Measurements from ENCODE around the gene MROH7. TPM values are rescaled to one million over a fixed set of nuclear protein-coding genes. Genes with fewer than 3 reads are reported as not detected.
"Not testable (repeated sequence)": the region's sequence is repeated elsewhere in the genome, so short reads cannot be mapped to it uniquely, and the experiment has no call there.

MROH7 gene
- total RNA-seq, 1 donor from 2014 or later: 3.6 TPM

DNA sequence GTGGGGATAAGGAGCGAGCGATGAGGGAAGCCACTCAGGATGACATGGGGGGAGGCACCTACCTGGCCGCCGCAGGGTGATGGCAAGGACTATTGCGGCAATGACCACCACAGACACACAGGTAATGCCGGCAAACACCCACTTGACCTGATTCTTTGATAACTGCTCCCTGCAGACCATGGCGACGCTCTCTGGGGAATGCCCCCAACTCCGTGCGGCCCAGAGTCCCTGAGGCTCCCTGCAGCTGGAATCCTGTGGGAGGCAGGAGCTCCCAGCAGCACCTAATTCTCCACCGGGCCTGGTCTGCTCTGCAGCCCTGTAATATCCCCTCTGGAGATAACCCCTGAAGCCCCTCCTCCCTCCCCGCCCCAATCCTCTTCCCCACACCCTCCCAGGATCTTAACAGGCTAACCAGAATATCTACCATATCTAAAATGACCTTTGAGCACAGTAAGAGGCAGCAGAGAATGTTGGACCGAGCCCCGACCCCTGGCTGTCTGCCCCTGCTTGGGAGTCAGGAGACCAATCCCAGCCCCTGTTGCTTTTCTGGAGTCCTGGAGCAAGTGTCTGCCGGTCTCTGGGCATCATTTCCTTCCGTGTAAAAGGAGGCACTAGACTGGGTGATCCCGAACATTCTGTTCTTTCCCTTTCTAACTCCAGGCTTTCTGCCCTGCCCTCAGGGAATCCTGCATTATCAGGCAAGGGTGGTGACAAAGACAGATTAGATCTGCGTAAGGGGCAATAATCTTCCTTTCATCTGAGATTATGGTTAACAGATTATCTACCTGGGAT lies 18.2 kb upstream of the MROH7 start, which contains the start of gene FAM151A:
Gene FAM151A, minus strand, starts transcription at position 310 of the 792 bp plus-strand sequence. Its CDS starts 130 bp downstream, at position 180.
- TF ChIP-seq, protein P1, sequence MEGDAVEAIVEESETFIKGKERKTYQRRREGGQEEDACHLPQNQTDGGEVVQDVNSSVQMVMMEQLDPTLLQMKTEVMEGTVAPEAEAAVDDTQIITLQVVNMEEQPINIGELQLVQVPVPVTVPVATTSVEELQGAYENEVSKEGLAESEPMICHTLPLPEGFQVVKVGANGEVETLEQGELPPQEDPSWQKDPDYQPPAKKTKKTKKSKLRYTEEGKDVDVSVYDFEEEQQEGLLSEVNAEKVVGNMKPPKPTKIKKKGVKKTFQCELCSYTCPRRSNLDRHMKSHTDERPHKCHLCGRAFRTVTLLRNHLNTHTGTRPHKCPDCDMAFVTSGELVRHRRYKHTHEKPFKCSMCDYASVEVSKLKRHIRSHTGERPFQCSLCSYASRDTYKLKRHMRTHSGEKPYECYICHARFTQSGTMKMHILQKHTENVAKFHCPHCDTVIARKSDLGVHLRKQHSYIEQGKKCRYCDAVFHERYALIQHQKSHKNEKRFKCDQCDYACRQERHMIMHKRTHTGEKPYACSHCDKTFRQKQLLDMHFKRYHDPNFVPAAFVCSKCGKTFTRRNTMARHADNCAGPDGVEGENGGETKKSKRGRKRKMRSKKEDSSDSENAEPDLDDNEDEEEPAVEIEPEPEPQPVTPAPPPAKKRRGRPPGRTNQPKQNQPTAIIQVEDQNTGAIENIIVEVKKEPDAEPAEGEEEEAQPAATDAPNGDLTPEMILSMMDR (IDR thresholded peaks at IDR 0.05): no peak
- ATAC-seq (peak; percentile 14), DNase-seq (no peak)
- intact Hi-C loops (cut with DNase I): no loop called here
- H3K27me3 ChIP-seq: no peaks in the 10 kb centered on the region
- no peak within 1 kb of the TSS for H3K27ac ChIP-seq
- no peaks in the 10 kb centered on the region for H3K36me3 ChIP-seq
- H3K9me3 ChIP-seq: no peaks in the 10 kb centered on the region
- H3K4me1 ChIP-seq: no peaks in the 10 kb centered on the region
- no peak within 1 kb of the TSS for H3K4me3 ChIP-seq

DNA sequence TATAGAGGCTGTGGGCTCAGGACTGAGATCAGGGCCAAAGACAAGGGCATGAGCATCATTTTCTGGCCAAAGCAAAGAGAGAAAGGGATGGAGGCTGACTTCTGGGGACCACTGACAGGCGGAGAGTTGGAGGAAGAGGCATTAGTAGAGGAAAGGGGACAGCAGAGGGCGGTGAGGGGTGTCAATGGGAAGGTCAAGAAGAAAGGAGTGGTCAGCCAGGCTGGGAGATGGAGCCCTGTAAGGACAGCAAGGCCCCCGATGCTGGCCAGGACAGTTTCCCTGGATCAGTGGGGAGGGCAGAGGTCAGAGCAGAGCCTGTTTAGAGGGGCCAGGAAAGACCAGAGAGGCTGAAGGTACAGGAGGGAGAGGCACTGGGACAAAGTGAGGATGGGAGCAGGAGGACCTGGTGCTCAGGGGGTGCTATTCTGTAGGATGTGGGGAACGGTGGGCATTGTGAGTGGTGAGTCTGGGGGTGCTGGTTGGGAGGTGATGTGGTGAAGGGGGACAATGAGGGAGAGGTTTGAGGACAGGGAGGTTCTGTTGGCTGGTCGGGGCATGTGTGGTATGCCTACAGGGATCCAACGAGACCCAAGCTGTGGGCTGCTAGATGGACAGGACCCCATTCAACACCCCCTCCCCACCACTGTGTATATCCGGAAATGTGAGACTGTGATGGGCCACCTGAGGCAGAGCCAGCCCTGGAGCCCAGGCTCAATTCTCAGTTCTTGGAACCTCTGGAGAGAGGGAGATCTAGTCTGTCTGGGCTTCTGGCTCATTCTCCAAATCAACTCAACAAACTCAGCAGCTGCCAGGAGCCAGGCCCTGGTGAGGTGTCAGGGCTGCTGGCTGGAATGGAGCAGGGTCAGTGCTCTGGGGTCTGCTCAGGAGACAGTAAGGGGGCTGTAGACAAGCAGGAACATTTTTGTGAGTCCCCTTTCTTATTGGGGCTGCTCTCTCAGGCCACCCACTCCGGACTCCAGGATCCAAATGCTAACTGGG lies 16.8 kb upstream of the MROH7 start:
- ATAC-seq: peak; percentile 23
- Histone ChIP-seq H3K9me3 (no peaks in the 10 kb centered on the region), H3K4me1 (no peaks in the 10 kb centered on the region), H3K4me3 (no peak overlapping the region), H3K36me3 (no peaks in the 10 kb centered on the region), H3K27me3 (no peaks in the 10 kb centered on the region), H3K27ac (no peak overlapping the region)
- DNase-seq: no peak
- intact Hi-C loops (cut with DNase I): no loop called here
- TF ChIP-seq, protein P1 (IDR thresholded peaks at IDR 0.05): no peak

DNA sequence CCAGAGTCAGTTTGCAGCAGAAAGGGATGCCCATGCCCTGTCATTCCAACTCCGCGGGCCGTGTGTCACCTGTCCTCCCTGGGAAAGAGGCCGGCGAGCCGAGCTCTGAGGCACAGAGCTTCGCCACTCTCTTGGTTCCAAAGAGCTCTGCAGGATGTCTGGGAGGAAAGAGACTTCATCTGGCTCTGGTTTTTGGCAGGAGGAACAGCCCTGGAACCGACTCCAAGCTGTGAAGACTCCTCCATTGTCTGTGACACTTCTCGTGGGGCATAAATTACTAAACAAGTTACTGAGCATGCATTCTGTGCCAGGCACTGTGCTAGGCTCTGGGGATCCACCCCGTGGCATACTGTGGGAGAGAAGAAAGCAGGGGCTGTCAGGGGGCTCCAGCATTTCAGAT lies 14.4 kb upstream of the MROH7 start:
- no peak for DNase-seq
- intact Hi-C loops (cut with DNase I): no loop called here
- Histone ChIP-seq H3K9me3 (no peaks in the 10 kb centered on the region), H3K4me3 (no peak overlapping the region), H3K27ac (no peak overlapping the region), H3K27me3 (no peaks in the 10 kb centered on the region), H3K36me3 (no peaks in the 10 kb centered on the region), H3K4me1 (no peaks in the 10 kb centered on the region)
- no peak for ATAC-seq
- TF ChIP-seq, protein P1 (IDR thresholded peaks at IDR 0.05): no peak

DNA sequence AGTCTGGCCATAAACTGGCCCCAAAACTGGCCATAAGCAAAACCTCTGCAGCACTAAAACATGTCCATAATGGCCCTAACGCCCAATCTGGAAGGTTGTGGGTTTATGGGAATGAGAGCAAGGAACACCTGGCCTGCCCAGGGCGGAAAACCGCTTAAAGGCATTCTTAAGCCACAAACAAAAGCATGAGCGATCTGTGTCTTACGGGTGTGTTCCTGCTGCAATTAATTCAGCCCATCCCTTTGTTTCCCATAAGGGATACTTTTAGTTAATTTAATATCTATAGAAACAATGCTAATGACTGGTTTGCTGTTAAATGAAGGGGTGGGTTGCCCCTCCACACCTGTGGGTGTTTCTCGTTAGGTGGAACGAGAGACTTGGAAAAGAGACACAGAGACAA lies 5.8 kb upstream of the MROH7 start:
- ATAC-seq; H3K4me3 ChIP-seq; H3K27ac ChIP-seq; intact Hi-C loops (cut with DNase I); H3K4me1 ChIP-seq; H3K9me3 ChIP-seq; DNase-seq; H3K27me3 ChIP-seq; H3K36me3 ChIP-seq: not testable (repeated sequence)

DNA sequence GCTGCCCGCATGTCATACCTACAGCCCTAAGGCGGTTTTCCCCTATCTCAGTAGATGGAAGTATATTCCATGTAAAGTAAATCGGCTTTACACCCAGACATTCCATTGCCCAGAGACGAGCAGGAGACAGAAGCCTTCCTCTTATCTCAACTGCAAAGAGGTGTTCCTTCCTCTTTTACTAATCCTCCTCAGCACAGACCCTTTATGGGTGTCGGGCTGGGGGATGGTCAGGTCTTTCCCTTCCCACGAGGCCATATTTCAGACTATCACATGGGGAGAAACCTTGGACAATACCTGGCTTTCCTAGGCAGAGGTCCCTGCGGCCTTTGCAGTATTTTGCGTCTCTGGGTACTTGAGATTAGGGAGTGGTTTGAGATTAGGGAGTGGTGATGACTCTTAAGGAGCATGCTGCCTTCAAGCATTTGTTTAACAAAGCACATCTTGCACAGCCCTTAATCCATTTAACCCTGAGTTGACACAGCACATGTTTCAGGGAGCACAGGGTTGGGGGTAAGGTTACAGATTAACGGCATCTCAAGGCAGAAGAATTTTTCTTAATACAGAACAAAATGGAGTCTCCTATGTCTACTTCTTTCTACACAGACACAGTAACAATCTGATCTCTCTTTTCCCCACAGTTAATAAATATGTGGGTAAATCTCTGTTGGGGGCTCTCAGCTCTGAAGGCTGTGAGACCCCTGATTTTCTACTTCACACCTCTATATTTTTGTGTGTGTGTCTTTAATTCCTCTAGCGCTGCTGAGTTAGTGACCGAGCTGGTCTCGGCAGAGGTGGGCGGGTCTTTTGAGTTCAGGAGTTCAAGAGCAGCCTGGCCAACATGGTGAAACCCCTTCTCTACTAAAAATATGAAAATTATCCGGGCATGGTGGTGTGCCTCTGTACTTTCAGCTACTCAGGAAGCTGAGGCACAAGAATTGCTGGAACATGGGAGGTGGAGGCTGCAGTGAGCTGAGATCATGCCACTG lies 4.8 kb upstream of the MROH7 start:
- DNase-seq: not testable (repeated sequence)

DNA sequence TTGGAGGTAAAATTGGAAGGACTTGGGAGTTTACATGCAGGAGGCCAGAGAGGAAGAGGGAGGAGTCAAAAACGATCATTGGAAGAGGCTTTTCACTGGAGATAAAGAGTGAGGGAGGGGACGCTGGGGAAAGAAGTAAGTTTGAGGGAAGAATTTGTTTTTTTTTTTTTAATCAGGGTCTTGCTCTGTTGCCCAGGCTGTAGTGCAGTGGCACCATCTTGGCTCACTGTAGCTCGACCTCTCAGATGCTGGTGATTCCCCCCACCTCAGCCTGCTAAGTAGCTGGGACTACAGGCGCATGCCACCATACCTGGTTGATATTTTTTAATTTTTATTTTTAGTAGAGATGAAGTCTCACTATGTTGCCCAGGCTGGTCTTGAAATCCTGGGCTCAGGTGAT lies 1.2 kb upstream of the MROH7 start:
- no peaks in the 10 kb centered on the region for H3K27me3 ChIP-seq
- TF ChIP-seq, protein P1 (IDR thresholded peaks at IDR 0.05): no peak
- no peaks in the 10 kb centered on the region for H3K36me3 ChIP-seq
- intact Hi-C loops (cut with DNase I): no loop called here
- DNase-seq: no peak
- ATAC-seq: no peak
- H3K27ac ChIP-seq: no peak overlapping the region
- H3K4me1 ChIP-seq: no peaks in the 10 kb centered on the region
- H3K4me3 ChIP-seq: no peak overlapping the region
- H3K9me3 ChIP-seq: peaks cover 6% of the 10 kb centered on the region

More for the DNA sequence above, 4.8 kb upstream of the MROH7 start:
- H3K27me3 ChIP-seq; H3K36me3 ChIP-seq; H3K4me3 ChIP-seq; H3K9me3 ChIP-seq; H3K4me1 ChIP-seq; ATAC-seq; H3K27ac ChIP-seq; intact Hi-C loops (cut with DNase I): not testable (repeated sequence)
